Medulla oblongata (tissue), 1 donor: Measurements from ENCODE around the gene QRSL1.
"Not testable (repeated sequence)": the region's sequence is repeated elsewhere in the genome, so short reads cannot be mapped to it uniquely, and the experiment has no call there.

Experiments used
- DNase-seq: peaks from one replicate; pipeline ENCODE4 v3.0.0-alpha.2; 2015; ENCODE audit errors: extremely low spot score

The QRSL1 gene

DNA sequence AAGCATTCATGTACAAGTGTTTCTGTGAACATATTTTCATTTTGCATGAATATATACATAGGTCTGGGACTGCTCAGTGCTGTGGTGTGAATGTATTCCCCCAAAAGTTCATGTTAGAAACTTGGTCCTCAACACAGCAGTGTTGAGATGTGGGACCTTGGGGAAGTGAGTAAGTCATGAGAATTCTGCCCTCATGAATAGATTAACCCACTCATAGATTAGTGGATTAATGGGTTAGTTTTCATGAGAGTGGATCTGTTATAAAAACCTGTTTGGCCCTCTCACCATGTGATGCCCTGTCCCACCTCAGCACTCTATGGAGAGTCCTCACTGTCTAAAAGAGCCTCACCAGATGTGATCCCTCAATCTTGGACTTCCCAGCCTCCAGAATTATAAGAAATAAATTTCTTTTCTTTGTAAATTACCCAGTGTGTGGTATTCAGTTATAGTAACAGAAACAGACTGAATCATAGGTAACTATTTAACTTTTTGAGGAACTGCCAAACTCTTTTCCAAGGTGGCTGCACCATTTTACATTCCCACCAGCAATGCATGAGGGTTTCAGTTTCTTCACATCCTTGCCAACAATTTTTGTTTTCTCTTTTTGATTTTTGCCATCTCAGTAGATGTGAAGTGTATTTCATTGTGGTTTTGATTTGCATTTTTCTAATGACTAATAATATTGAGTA lies 45.3 kb downstream of the QRSL1 start:
- DNase-seq: no peak

DNA sequence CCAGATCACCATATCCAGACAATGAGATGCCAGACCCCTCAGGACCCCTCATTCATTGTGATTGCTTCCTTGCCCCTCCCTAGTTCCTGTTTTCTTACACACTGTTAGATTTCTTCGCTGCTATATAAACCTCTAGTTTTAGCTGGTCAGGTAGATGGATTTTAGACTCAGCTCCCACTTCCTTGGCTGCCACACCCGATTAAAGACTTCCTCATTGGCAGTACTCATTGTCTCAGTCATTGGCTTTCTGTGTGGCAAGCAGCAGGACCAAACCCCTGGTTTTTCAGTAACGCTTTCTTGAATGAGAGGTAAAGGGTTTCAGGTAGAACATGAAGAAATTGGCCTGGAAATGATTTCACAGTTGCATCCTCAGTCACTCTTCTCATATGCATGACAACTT lies 47.9 kb downstream of the QRSL1 start:
- no peak for DNase-seq

DNA sequence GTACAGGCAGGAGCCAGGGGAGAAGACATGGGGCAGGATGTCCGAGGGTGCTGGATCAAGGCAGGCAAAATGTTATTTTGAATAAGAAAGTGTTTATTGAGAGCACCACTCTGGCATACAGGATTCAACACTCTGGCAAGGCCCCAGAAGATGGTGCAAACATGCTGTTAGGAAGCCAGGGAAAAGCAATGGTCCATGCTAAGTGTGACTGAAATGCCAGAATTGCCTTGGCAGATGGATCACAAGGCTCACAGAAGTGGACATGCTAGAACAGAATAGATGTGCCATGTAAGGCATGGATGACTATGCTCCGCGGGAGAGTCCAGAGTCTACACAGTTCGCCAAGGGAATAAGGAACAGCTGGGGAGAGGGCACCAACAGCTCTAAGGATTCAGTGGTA lies 54.6 kb downstream of the QRSL1 start:
- no peak for DNase-seq

DNA sequence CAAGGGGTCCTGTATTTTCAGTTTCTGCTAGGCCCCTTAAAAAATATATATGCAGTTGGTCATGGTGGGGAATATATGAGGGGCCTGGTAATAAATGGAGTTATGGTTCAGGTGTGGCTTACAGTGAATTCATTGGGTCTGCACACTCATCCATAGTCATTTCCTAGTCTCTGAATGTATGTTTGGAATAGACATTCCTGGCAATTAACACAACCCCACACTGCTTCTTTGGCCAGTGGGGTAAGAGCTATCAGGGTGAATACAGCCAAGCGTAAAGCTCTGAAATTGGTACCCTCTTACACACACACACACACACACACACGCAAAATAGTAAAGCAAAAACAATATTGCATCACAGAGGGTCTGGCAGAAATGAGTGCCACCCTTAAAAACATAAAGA lies 56.5 kb downstream of the QRSL1 start:
- DNase-seq: no peak

DNA sequence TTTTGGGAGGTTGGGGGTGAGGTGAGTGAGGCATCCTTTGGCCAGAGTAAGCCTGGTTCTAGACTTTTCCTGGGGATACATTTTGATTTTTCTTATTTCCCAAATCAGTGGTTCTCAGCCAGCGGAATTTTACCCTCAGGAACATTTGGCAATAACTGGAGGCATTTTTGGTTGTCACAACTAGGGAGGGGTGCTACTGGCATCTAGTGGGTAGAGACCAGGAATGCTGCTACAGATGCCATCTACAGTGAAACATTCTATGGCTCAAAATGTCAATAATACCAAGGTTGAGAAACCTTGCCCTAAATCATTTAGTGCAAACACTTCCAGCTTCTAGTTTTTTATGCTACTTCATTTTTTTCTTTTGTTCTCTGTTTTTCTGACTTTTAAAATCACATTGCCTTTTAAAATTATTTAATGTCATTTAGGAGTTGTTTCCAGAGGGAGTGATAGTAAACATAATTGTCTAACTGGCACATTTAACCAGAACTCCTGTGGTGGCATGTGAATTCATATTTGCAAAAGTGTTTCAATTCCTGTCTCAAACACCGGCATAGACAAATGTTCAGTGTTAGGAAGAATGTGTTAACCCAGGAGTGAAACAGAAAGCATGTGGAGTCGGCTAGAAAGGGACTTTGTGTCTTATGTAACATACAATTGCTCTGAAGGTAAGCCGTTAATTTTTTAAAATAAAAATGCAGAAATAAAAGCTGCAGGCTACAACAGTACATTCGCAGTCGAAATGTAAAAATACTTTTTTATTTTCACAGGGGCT lies 59.0 kb downstream of the QRSL1 start:
- DNase-seq: no peak

DNA sequence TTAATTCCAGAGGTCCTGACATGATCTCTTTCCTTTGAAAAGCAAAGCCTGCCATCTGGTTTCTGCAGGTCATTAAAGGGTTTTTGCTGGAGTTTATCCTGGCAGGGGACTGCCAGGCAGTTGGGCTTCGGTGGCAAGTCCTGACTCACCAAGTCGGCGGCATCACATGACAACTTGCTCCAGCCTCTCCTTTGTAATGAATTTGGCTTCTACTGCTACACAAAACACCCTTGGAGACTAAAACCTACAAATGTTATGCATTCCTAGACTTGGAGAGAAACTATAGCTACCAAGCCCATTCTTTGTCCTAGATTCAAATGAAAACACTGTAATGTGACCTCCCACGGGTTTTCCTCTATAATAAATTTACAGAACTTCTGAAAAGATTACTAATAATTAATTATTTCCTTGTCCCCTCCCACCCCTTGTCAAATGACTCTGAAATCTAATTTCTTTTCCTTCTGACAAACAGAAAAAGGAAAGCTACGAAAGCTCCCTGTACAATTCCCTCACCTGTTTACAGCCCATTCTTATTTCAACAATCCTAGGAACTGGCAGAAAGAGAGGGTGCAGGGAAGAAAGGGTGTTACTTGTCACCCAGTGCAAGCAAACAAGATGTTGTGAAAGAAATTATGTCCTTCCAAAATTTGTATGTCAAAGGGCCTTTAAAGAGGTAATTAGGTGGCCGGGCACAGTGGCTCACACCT lies 62.9 kb downstream of the QRSL1 start:
- DNase-seq: peak; percentile 71

DNA sequence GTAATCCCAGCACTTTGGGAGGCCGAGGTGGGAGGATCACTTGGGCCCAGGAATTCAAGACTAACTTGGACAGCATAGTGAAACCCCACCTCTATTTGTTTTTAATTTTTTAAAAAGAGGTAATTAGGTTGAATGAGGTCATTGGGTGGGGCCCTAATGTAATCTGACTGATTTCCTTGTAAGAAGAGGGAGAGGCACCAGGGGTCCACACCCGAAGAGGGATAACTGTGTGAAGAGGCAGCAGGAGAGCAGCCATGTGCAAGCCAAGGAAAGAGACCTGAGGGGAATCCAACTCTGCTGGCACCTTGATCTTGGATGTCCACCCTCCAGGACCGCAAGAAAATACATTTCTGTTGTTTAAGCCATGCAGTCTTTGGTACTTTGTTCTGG lies 63.4 kb downstream of the QRSL1 start:
- DNase-seq: no peak

DNA sequence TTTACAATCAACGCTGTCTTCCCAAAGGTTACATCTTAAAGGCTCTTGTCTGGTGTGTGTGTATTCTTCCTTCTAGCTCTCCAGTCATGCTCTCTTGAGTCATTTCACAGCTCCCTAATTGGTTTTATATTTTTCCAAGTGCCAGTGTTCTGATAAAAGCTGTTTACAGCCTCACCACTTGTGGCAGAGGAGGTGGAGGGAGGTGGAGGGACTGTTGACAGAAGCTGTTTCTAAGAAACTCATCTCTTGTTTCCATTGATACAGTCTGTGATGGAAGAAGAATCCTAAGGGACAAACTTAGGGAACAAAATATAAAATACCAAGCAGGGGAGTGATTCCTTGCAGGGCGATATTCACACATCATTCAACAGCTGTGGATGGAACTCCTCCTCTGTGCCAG lies 64.0 kb downstream of the QRSL1 start:
- DNase-seq: no peak

DNA sequence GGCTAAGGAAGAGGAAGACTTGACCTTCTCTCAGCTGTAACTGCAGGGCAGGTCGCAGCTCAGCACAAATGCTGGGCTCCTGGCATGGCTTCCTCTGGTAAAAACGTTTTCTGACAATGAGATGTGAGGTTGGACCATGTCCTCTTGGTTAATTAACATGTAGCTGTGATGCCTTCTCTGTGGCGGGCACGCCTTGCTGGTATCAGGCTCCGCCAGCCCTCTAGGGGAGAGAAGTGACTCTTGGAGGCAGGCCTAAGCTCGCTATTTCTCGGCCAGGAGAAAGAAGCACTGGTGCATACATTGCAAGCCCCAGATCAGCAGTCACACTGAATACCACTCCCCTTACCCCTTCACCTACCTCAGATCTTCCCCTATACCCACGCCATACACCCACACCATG lies 65.0 kb downstream of the QRSL1 start:
- DNase-seq: no peak

DNA sequence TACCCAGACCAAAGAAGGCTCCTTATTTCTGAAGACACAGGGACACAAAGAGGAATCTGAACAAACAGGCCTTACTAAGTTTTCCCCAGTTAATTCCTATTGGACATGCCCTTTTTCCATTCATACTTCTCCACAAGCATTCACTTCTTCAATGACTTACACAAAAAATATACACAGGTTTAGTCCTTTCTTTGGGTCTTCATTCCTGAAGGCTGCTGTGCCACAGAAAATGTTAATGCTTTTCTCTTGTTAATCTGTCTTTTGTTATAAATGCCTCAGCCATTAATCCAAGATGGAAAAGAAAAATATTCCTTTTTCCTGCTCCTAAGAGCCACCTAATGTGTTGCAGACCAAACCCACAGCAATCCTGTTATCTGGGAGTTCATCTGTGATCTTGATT lies 71.2 kb downstream of the QRSL1 start:
- DNase-seq: no peak

DNA sequence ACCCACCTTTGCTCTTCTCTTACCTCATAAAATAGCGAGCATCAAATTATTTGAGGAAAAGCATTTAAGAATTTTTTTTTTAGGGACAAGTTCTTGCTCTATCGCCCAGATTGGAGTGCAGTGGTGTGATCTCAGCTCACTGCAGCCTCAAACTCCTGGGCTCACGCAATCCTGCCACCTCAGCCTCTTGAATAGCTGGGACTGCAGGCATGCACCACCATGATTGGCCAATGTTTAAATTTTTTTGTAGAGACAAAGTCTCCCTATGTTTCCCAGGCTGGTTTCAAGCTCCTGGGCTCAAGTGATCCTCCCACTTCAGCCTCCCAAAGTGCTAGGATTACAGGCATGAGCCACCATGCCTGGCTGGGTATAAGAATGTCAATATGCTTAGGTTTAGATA lies 71.8 kb downstream of the QRSL1 start:
- not testable (repeated sequence) for DNase-seq

DNA sequence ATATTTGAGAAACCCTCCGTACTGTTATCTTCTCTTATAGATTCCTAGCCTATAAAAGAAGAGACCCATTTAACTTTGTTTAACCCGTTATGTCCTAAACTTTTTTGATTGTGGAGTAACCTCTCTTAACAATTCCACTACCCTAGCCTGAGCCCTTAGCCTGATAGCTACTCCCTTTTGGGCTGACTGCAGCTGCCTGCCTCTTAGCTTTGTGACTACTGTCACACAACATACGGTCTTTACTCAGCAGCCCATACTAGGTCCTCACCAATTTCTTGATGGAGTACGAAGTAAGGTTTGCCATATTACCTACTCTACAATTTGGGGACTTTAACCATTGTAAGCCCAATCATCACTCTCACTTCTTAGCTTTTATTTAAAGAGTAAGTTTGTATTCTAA lies 72.7 kb downstream of the QRSL1 start:
- no peak for DNase-seq

DNA sequence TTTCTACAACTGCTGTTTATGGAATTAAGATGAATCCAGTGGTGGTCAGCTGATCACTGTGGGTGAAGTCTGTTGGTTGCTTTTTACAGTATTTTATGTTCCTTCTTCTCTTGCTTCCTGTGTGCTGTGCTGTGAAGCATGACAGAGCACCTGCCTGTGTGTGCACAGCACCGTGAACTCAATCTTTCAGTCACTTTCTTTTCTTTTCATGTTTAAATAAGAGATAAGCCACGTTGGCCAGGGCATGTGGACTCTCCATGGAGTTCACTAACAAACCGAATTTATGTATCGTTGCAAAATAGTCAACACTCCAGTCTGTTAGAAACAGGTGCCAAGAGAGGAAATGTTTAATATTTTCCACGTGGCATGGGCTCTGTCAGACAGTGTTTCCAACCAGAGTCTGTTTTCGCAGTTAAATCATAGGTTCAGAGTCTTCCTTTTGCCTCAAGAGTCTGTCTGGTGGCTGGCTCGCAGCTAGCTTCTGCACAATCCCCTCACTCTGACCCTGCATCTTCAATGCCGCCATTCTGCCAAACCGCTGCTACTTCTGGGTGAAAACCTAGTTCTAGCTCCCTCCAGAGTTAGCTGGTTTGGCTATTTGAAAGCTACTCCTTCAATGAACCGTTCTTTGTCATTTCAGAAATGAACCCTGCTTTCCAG lies 73.2 kb downstream of the QRSL1 start:
- no peak for DNase-seq

DNA sequence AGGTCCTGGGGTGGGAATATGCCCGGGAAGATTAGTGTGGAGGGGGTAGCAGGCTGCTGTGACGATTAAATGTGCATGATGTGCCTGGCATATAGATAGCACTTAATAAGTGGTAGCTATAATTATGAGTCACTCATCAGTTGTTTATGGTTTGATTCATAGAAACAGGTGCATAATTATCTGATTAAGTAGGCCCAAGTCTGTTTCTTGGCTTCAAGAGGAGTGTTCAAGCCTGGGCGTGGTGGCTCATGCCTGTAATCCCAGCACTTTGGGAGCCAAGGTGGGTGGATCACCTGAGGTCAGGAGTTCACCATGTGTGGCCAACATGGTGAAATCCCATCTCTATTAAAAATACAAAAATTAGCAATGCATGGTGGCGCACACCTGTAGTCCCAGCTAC lies 74.9 kb downstream of the QRSL1 start:
- no peak for DNase-seq

DNA sequence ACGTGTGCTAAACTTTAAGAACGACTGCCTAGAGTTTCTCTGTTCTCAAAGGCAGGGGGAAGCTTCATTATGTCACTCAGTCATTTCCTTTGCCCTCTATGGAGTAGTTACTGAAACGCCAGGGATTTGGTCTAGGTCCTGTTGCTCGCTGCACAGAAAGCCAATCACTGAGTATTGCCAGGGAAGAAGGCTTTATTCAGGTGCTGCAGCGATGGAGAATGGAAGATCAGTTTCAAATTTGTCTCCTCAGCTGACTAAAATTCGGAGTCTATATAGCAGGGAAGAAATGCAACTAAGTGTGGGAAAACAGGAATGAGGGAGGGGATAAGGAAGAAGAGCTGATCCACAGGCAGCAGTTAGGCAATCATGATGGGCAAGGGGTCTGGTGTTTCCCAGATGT lies 75.8 kb downstream of the QRSL1 start:
- no peak for DNase-seq

DNA sequence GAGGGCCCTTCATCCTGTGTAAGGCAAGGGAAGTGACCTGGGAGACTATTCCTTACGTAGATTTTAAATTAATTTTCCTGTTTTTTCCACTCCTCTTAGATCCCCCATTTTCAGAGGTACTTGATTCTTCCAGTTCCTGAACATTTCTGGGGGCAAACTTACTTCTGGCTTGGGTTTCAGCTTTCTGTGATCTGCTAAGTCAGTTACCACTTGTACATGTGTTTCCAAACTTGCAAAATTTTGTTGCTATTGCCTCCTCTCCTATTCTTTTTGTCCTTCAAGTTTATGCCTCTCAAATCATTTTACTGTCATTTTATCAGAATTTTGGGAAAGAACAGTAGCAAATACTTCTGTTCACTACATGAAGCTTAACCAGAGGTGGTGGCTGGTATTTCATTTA lies 81.2 kb downstream of the QRSL1 start:
- no peak for DNase-seq

DNA sequence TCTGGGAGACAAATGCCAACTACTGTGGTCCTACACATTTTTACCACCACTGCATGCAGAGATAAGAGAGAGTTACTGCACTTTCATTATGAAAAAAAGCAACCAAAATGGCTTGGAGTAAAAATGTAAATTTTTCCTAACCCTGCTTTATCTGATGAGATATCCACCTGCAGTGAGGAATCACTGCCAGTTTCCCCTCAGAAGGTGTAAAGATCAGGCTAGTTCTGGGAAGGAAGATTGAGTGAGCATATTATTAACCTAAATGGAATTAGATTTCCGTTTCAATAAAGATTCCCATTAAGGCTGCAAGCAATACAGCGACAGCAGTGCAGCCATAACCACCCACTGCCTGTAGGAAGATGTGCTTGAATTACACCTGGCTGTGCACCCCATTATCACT lies 84.9 kb downstream of the QRSL1 start:
- no peak for DNase-seq

DNA sequence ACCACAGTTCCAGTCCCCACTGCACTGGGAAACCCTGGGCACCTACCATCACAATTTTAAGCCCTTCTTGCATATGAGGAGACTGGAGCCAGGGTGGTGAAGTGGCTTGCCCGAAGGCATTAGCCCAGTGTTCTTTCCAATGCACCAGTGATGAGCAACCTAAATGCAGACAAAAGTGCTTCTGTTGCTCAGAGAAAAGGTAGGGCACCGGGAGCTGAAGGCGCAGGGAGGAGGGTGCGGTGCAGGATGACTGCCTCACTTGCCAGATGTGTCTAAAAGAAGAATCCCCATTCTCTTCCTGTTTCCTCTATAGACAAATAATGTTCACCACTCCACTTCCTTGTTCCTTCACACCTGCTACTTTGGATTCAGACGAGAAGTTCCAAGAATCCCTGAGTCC lies 86.5 kb downstream of the QRSL1 start:
- DNase-seq: no peak

DNA sequence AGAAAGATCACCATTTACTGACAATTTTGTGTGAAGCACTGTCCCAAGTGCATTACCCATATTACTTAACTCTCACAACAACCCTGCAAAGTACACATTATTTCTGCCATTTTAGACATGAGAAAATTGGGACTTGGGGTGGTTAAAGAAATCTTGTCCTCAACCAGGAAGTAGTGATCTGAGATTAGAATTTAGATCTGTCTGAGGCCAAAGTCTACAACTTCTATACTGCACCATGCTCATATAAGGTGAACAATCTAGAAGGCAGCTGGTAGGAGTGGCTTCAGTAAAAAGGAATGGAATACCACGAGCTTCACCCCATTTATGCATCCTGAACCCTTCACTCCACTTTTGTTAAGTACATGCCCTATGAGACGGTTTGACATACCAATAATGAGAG lies 87.6 kb downstream of the QRSL1 start:
- DNase-seq: no peak
